Activated naive CD8-positive, alpha-beta T cell treated with anti-CD3 and anti-CD28 coated beads for 36 hours (primary cell): ENCODE measurements around the gene MLLT11. TPM values are rescaled to one million over a fixed set of nuclear protein-coding genes. Genes with fewer than 3 reads are reported as not detected.

Experiments used
- DNase-seq: peaks from one replicate; pipeline ENCODE4 v3.0.0; 2021
- H3K27ac Mint-ChIP-seq: one replicate; pipeline ENCODE4 v1.8.0; 2022; ENCODE audit warnings: mild to moderate bottlenecking, moderate library complexity, mixed read lengths
- H3K27me3 Mint-ChIP-seq: one replicate; pipeline ENCODE4 v1.8.0; 2022; ENCODE audit warnings: mild to moderate bottlenecking, mixed read lengths
- H3K36me3 Mint-ChIP-seq: one replicate; pipeline ENCODE4 v1.8.0; 2021; ENCODE audit warnings: mild to moderate bottlenecking, mixed read lengths
- H3K4me1 Mint-ChIP-seq: one replicate; pipeline ENCODE4 v1.8.0; 2021; ENCODE audit warnings: mixed read lengths
- H3K4me3 Mint-ChIP-seq: one replicate; pipeline ENCODE4 v1.8.0; 2022; ENCODE audit warnings: mild to moderate bottlenecking, moderate library complexity, mixed read lengths
- H3K9me3 Mint-ChIP-seq: one replicate; pipeline ENCODE4 v1.8.0; 2022; ENCODE audit warnings: mixed read lengths
- total RNA-seq, 2 experiments: library from RNA; stranded (reverse); gene quantifications; one replicate each; pipeline ENCODE4 v1.2.3, GENCODE V29; 2021

MLLT11 gene
- total RNA-seq, 2 experiments from 2014 or later = 4.9 to 5.0 TPM

GRCh38 chr1:151048645-151049032, 11.6 kb upstream of the MLLT11 start:
- Mint-ChIP-seq H3K9me3 (no peaks in the 10 kb centered on the region), H3K36me3 (peaks cover 20% of the 10 kb centered on the region), H3K27ac (peak overlapping the region; percentile 93), H3K4me3 (peak overlapping the region; percentile 90), H3K4me1 (peaks cover 44% of the 10 kb centered on the region), H3K27me3 (no peaks in the 10 kb centered on the region)
- DNase-seq = no peak

DNA sequence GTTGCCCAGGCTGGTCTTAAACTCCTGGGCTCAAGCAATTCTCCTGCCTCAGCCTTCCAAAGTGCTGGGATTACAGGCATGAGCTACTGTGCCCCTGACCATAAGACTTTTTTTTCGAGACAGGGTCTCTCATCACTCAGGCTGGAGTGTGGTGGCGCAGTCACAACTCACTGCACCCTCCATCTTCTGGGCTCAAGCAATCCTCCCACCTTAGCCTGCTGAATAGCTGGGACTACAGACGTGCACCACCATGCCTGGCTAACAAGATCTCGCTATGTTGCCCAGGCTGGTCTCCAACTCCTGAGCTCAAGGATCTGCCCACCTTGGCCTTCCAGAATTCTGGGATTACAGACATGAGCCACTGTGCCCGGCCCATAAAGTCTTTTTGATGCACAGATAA, 10.7 kb upstream of the MLLT11 start:
- no peak for DNase-seq
- Mint-ChIP-seq H3K27ac (peak overlapping the region; percentile 64), H3K4me3 (no peak overlapping the region), H3K4me1 (peaks cover 47% of the 10 kb centered on the region), H3K9me3 (no peaks in the 10 kb centered on the region), H3K27me3 (no peaks in the 10 kb centered on the region), H3K36me3 (peaks cover 28% of the 10 kb centered on the region)

DNA sequence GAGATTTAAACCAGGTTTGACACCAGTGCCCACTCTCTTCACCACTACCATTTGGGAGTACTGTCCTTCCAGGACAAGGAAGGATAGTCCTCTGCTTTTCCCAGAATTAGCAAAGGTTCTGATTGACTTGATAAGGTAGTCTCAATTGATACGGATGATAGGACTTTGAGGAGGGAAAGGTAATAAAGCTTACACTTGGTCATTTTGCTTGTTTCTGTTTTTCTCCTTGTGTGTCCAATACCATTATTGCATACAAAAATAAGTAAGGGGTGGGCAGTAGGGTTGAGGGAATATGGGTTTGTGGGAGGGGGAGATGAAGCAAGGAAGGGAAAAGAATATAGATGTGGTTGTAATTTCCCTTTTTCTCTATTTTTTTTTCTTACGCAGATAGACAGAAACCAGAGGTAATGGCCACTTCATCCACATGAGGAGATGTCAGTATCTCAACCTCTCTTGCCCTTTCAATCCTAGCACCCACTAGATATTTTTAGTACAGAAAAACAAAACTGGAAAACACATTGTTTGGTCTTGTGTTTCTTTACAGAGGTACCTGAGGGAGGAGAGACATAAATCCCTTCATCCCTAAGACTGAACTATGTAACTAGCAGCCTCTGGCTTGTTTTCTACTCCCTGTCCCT, 10.0 kb upstream of the MLLT11 start:
- no peaks in the 10 kb centered on the region for H3K9me3 Mint-ChIP-seq
- H3K27ac Mint-ChIP-seq = peak overlapping the region; percentile 30
- peaks cover 35% of the 10 kb centered on the region for H3K36me3 Mint-ChIP-seq
- H3K4me3 Mint-ChIP-seq = no peak overlapping the region
- H3K4me1 Mint-ChIP-seq = peaks cover 53% of the 10 kb centered on the region
- DNase-seq = no peak
- H3K27me3 Mint-ChIP-seq = no peaks in the 10 kb centered on the region

- no peaks in the 10 kb centered on the region for H3K9me3 Mint-ChIP-seq
- DNase-seq = no peak
- peaks cover 48% of the 10 kb centered on the region for H3K36me3 Mint-ChIP-seq
- no peaks in the 10 kb centered on the region for H3K27me3 Mint-ChIP-seq
- peak overlapping the region; percentile 32 for H3K27ac Mint-ChIP-seq
- no peak overlapping the region for H3K4me3 Mint-ChIP-seq
- H3K4me1 Mint-ChIP-seq = peaks cover 58% of the 10 kb centered on the region
Measured at GRCh38 chr1:151051356-151052009, 8.7 kb upstream of the MLLT11 start.

- DNase-seq = no peak
- Mint-ChIP-seq H3K27me3 (no peaks in the 10 kb centered on the region), H3K36me3 (peaks cover 70% of the 10 kb centered on the region), H3K27ac (peak overlapping the region; percentile 95), H3K4me3 (peak overlapping the region; percentile 32), H3K9me3 (no peaks in the 10 kb centered on the region), H3K4me1 (peaks cover 53% of the 10 kb centered on the region)
Measured at GRCh38 chr1:151054971-151055547, 5.1 kb upstream of the MLLT11 start.

DNA sequence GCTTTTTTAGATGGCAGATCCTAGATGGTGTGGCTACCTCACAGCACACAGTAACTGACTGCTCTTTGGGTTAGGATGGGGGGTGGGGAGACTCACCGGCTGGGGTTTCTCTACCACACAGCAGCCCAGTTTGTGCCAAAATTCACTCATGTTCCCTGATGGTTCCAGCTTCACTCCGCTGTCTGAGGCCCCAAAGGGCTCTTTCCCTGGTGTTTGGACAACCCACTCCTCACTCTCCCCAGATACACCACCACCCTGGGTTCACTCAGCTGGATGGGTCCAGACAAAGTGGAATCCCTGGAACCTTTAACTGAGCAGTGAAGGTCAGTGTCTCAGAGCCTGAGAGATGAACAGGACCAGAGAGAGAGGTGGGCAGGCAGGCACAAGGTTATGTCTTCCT, 4.6 kb upstream of the MLLT11 start:
- Mint-ChIP-seq H3K27ac (peak overlapping the region; percentile 95), H3K9me3 (no peaks in the 10 kb centered on the region), H3K4me1 (peaks cover 54% of the 10 kb centered on the region), H3K36me3 (peaks cover 68% of the 10 kb centered on the region), H3K4me3 (peak overlapping the region; percentile 96), H3K27me3 (no peaks in the 10 kb centered on the region)
- no peak for DNase-seq

- no peak for DNase-seq
- Mint-ChIP-seq H3K4me1 (peaks cover 56% of the 10 kb centered on the region), H3K27ac (peak overlapping the region; percentile 95), H3K4me3 (peak overlapping the region; percentile 96), H3K36me3 (peaks cover 68% of the 10 kb centered on the region), H3K9me3 (no peaks in the 10 kb centered on the region), H3K27me3 (no peaks in the 10 kb centered on the region)
Measured at GRCh38 chr1:151056149-151056548, 4.0 kb upstream of the MLLT11 start.

DNA sequence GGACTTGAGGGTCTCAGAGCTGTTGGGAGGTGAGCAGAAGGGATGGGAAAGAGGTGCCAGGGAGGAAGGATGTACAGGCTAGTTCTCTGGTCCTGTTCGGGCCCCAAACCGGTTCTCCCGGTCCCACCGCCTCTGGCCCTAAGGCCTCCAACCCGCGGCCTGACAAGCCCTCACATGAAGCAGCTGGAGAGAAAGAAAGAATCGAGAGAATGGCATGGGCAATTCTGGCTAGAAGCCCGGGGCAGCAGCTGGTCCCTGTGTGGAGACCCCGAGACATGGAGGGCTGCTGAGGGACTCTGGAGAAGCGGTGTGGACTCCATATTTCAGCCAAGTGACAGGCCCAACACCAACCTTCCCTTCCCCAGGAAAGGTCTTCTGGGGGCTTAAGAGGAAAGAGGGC, 1.5 kb upstream of the MLLT11 start:
- Mint-ChIP-seq H3K27ac (peak overlapping the region; percentile 95), H3K4me1 (peaks cover 58% of the 10 kb centered on the region), H3K4me3 (peak overlapping the region; percentile 96), H3K27me3 (no peaks in the 10 kb centered on the region), H3K9me3 (no peaks in the 10 kb centered on the region), H3K36me3 (peaks cover 53% of the 10 kb centered on the region)
- DNase-seq = no peak

- Mint-ChIP-seq H3K4me3 (peak within 1 kb of the TSS; percentile 96), H3K36me3 (peaks cover 46% of the 10 kb centered on the region), H3K4me1 (peaks cover 56% of the 10 kb centered on the region), H3K9me3 (no peaks in the 10 kb centered on the region), H3K27ac (peak within 1 kb of the TSS; percentile 95), H3K27me3 (no peaks in the 10 kb centered on the region)
- DNase-seq = peak; percentile 93
Measured at GRCh38 chr1:151059109-151060006, 839 bp upstream of the MLLT11 start, which contains the start of gene CDC42SE1. TSS of gene CDC42SE1 (minus strand) at chr1:151059622. CDS start at chr1:151055730, 3,892 bp downstream.

- no peak for DNase-seq
- no peaks in the 10 kb centered on the region for H3K27me3 Mint-ChIP-seq
- H3K27ac Mint-ChIP-seq = peak overlapping the region; percentile 95
- peaks cover 32% of the 10 kb centered on the region for H3K36me3 Mint-ChIP-seq
- H3K4me3 Mint-ChIP-seq = peak overlapping the region; percentile 96
- H3K9me3 Mint-ChIP-seq = no peaks in the 10 kb centered on the region
- H3K4me1 Mint-ChIP-seq = peaks cover 43% of the 10 kb centered on the region
Measured at GRCh38 chr1:151060657-151061421, 642 bp downstream of the MLLT11 start.

DNA sequence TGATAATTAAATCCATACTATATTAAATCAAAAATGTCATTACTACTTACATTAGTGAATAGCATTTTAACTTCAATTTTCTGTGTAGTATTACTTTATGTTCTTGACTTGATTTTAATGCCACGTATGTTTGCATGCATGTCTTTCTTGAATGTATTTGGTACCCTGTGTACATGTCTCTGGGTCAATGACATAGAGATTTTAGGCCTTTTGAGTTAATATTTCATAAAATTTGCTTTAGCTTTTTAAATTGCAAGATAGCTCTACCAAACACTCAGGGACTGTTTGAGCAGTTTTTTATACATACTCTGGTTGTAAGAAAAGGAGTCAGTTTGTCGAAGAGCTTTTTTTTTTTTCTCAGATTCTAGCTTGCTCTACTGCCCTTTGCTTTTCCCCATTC, 1.5 kb downstream of the MLLT11 start:
- H3K9me3 Mint-ChIP-seq = no peaks in the 10 kb centered on the region
- H3K36me3 Mint-ChIP-seq = peaks cover 27% of the 10 kb centered on the region
- no peak for DNase-seq
- peaks cover 34% of the 10 kb centered on the region for H3K4me1 Mint-ChIP-seq
- no peak overlapping the region for H3K27ac Mint-ChIP-seq
- H3K27me3 Mint-ChIP-seq = no peaks in the 10 kb centered on the region
- peak overlapping the region; percentile 96 for H3K4me3 Mint-ChIP-seq

- Mint-ChIP-seq H3K4me1 (peaks cover 23% of the 10 kb centered on the region), H3K27me3 (no peaks in the 10 kb centered on the region), H3K27ac (no peak overlapping the region), H3K4me3 (no peak overlapping the region), H3K9me3 (no peaks in the 10 kb centered on the region), H3K36me3 (peaks cover 15% of the 10 kb centered on the region)
- DNase-seq = no peak
Measured at GRCh38 chr1:151062741-151063371, 2.7 kb downstream of the MLLT11 start.

GRCh38 chr1:151065089-151065645, 5.0 kb downstream of the MLLT11 start:
- no peaks in the 10 kb centered on the region for H3K27me3 Mint-ChIP-seq
- DNase-seq = no peak
- no peaks in the 10 kb centered on the region for H3K9me3 Mint-ChIP-seq
- H3K36me3 Mint-ChIP-seq = peaks cover 9% of the 10 kb centered on the region
- H3K27ac Mint-ChIP-seq = no peak overlapping the region
- peaks cover 30% of the 10 kb centered on the region for H3K4me1 Mint-ChIP-seq
- H3K4me3 Mint-ChIP-seq = no peak overlapping the region

GRCh38 chr1:151067185-151067584, 7.0 kb downstream of the MLLT11 start:
- Mint-ChIP-seq H3K27me3 (peaks cover 4% of the 10 kb centered on the region), H3K9me3 (no peaks in the 10 kb centered on the region), H3K4me3 (no peak overlapping the region), H3K36me3 (peaks cover 11% of the 10 kb centered on the region), H3K27ac (no peak overlapping the region), H3K4me1 (peaks cover 24% of the 10 kb centered on the region)
- no peak for DNase-seq
